Measurements from ENCODE around the gene MECP2. TPM values are rescaled to one million over a fixed set of nuclear protein-coding genes. Genes with fewer than 3 reads are reported as not detected.

Gene MECP2
- total and polyA plus RNA-seq, 2 donors (not counting 1 experiment from before 2014, with no cell fraction given): 11.5 to 24.9 TPM

- no peak overlapping the region for H3K4me2 ChIP-seq (ENCODE audit: extremely low read depth, insufficient read depth, low read length)
These were observed 64.9 kb downstream of the MECP2 start for GRCh38 chrX:154032653-154033052.

GRCh38 chrX:154032160-154032559, 65.4 kb downstream of the MECP2 start:
- Histone ChIP-seq H3K36me3 (ENCODE audit: control insufficient read depth, insufficient read depth, low read length) (peaks cover 6% of the 10 kb centered on the region), H4K20me1 (ENCODE audit: control insufficient read depth, extremely low read depth, insufficient read depth, low read length) (no peaks in the 10 kb centered on the region), H2AFZ (ENCODE audit: low read length) (no peak overlapping the region), H3K4me2 (ENCODE audit: extremely low read depth, insufficient read depth, low read length) (no peak overlapping the region), H3K4me1 (ENCODE audit: control insufficient read depth, extremely low read depth, insufficient read depth, low read length) (no peaks in the 10 kb centered on the region), H3K9me3 (ENCODE audit: control insufficient read depth, insufficient read depth, low read depth, low read length) (no peaks in the 10 kb centered on the region), H3K9ac (ENCODE audit: insufficient read depth, low read length) (no peak overlapping the region), H3K79me2 (ENCODE audit: control insufficient read depth, insufficient read depth, low read length) (peaks cover 3% of the 10 kb centered on the region), H3K27ac (ENCODE audit: insufficient read depth, low read length) (no peak overlapping the region), H3K4me3 (replicated peaks in 1 of 4; ENCODE audit: control extremely low read depth in 1 of 4, insufficient read depth in 1 of 4, low read depth in 3 of 4, low read length in 4 of 4) (no peak overlapping the region), H3K27me3 (ENCODE audit: control insufficient read depth, insufficient read depth, low read length) (no peaks in the 10 kb centered on the region)
- TF ChIP-seq CTCF (conservative IDR thresholded peaks at IDR 0.05 in 1 of 2, IDR thresholded peaks at IDR 0.05 in 1 of 2; ENCODE audit: low read depth in 1 of 2, low read length in 2 of 2) (no peak), EZH2 (IDR thresholded peaks at IDR 0.05; ENCODE audit: low read length, missing control alignments) (no peak)
- no peak for DNase-seq (ENCODE audit: low read depth in 2 of 2)

More at GRCh38 chrX:154032653-154033052, 64.9 kb downstream of the MECP2 start:
- H3K36me3 ChIP-seq (ENCODE audit: control insufficient read depth, insufficient read depth, low read length): peaks cover 6% of the 10 kb centered on the region
- no peaks in the 10 kb centered on the region for H3K27me3 ChIP-seq (ENCODE audit: control insufficient read depth, insufficient read depth, low read length)
- H3K4me3 ChIP-seq (replicated peaks in 1 of 4; ENCODE audit: control extremely low read depth in 1 of 4, insufficient read depth in 1 of 4, low read depth in 3 of 4, low read length in 4 of 4): no peak overlapping the region
- H3K79me2 ChIP-seq (ENCODE audit: control insufficient read depth, insufficient read depth, low read length): peaks cover 4% of the 10 kb centered on the region
- H3K27ac ChIP-seq (ENCODE audit: insufficient read depth, low read length): no peak overlapping the region
- no peak overlapping the region for H3K9ac ChIP-seq (ENCODE audit: insufficient read depth, low read length)
- no peaks in the 10 kb centered on the region for H4K20me1 ChIP-seq (ENCODE audit: control insufficient read depth, extremely low read depth, insufficient read depth, low read length)
- no peaks in the 10 kb centered on the region for H3K4me1 ChIP-seq (ENCODE audit: control insufficient read depth, extremely low read depth, insufficient read depth, low read length)
- no peaks in the 10 kb centered on the region for H3K9me3 ChIP-seq (ENCODE audit: control insufficient read depth, insufficient read depth, low read depth, low read length)
- no peak for DNase-seq (ENCODE audit: low read depth in 2 of 2)
- no peak overlapping the region for H2AFZ ChIP-seq (ENCODE audit: low read length)
- no peak for TF ChIP-seq CTCF (conservative IDR thresholded peaks at IDR 0.05 in 1 of 2, IDR thresholded peaks at IDR 0.05 in 1 of 2; ENCODE audit: low read depth in 1 of 2, low read length in 2 of 2)
- no peak for TF ChIP-seq EZH2 (IDR thresholded peaks at IDR 0.05; ENCODE audit: low read length, missing control alignments)

- no peak overlapping the region for H2AFZ ChIP-seq (ENCODE audit: low read length)
- H3K79me2 ChIP-seq (ENCODE audit: control insufficient read depth, insufficient read depth, low read length): peaks cover 3% of the 10 kb centered on the region
- no peak for DNase-seq (ENCODE audit: low read depth in 2 of 2)
- H3K4me1 ChIP-seq (ENCODE audit: control insufficient read depth, extremely low read depth, insufficient read depth, low read length): no peaks in the 10 kb centered on the region
- H3K27me3 ChIP-seq (ENCODE audit: control insufficient read depth, insufficient read depth, low read length): no peaks in the 10 kb centered on the region
- no peak overlapping the region for H3K4me2 ChIP-seq (ENCODE audit: extremely low read depth, insufficient read depth, low read length)
- no peaks in the 10 kb centered on the region for H3K9me3 ChIP-seq (ENCODE audit: control insufficient read depth, insufficient read depth, low read depth, low read length)
- H3K27ac ChIP-seq (ENCODE audit: insufficient read depth, low read length): no peak overlapping the region
- TF ChIP-seq EZH2 (IDR thresholded peaks at IDR 0.05; ENCODE audit: low read length, missing control alignments): no peak
- TF ChIP-seq CTCF (conservative IDR thresholded peaks at IDR 0.05 in 1 of 2, IDR thresholded peaks at IDR 0.05 in 1 of 2; ENCODE audit: low read depth in 1 of 2, low read length in 2 of 2): no peak
- no peaks in the 10 kb centered on the region for H4K20me1 ChIP-seq (ENCODE audit: control insufficient read depth, extremely low read depth, insufficient read depth, low read length)
- H3K4me3 ChIP-seq (replicated peaks in 1 of 4; ENCODE audit: control extremely low read depth in 1 of 4, insufficient read depth in 1 of 4, low read depth in 3 of 4, low read length in 4 of 4): no peak overlapping the region
- H3K36me3 ChIP-seq (ENCODE audit: control insufficient read depth, insufficient read depth, low read length): peaks cover 6% of the 10 kb centered on the region
- no peak overlapping the region for H3K9ac ChIP-seq (ENCODE audit: insufficient read depth, low read length)
These were observed 66.7 kb downstream of the MECP2 start for GRCh38 chrX:154030715-154031305.

All from fibroblast of lung (primary cell).